Activated CD4-positive, alpha-beta T cell treated with anti-CD3 and anti-CD28 coated beads, Interleukin-2, amount 50 U/mL, for 16 hours (primary cell): ENCODE data around the gene FAXC.
"Not testable (repeated sequence)": the region's sequence is repeated elsewhere in the genome, so short reads cannot be mapped to it uniquely, and the experiment has no call there.

Source experiments
- DNase-seq: peaks from one replicate; pipeline ENCODE4 v3.0.0-alpha.2; 2020

The FAXC gene

DNA sequence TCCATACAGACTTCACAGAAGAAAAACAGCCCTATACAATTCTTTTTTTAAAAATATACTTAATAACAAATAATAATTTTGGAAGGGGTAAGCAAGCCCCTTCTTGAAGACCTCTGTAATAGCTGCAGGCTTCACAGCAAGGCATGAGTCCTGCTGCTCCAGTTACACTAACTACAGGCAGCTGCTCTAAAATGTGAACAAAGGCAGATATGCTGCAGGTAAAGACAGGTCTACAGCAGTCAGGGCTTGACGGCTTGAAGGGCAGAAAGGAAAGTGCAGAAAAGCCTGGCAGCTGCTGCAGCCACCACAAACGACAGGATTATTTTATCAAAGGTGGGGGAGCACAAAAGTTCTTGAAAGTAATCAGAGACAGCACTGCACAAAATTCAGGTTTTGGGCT, 11.3 kb downstream of the FAXC start:
- DNase-seq = no peak

DNA sequence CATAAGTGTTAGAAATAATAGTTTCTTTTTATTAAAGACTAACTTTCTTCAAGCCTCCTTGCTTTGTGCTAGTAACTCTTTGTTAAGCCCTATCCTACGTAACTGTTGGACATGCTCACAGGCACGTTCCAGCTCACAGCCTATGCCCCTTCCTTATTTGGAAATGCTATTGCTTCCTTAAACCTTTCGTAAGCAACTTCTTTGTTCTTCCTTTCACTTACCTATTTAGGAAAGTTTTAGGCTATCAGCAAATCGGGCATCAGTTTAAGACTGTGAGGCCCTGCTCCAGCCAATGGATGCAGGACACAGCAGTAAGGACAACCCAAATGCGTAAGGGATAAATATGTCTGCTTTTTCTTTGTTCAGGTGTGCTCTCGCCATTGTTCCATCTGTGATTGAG, 14.2 kb downstream of the FAXC start:
- not testable (repeated sequence) for DNase-seq

DNA sequence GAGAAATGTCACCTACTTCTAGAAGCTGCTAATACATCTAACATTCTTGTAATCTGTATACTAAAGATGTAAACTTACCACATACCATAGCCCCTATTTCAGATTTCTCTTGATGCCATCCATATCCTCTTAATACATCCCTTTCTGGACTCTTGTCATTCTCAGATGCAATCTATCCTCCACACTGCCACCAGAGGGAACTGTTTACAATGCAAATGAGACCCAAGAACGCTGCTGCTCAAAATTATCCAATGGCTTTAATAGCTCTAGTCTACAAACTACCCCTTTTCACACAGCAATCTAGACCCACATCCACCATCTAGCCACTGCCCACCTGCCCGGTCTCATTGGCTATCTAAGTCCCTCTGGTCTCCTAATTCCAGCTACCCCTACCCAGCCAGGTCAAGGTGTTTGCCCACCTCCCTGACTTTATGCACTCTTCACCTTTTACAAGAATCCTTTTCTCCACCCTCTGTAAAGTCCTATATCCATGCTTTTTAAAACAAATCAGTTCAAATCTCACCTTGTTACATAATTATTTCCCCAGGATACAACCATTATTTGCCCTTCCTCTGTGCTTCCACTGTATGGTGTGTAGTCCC, 14.8 kb downstream of the FAXC start:
- peak; percentile 70 for DNase-seq

DNA sequence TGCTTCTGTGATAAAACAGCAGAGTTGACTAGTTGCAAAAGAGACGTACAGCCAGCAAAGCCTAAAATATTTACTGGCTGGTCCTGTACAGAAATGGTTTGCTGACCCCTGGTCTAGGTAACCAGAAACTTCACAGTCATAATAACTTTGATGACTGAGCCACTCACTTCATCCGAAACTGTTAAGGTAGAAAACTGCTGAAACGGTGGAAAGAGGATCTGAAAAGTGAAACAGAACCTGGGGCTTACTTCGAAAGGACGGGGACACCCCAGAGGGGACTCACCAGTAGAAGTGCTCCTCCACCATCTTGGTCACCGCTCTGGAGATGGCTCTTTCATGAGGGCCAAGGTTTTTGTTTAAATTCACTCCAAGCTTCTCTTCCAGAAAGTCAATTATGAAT, 16.4 kb downstream of the FAXC start:
- DNase-seq = peak; percentile 26

DNA sequence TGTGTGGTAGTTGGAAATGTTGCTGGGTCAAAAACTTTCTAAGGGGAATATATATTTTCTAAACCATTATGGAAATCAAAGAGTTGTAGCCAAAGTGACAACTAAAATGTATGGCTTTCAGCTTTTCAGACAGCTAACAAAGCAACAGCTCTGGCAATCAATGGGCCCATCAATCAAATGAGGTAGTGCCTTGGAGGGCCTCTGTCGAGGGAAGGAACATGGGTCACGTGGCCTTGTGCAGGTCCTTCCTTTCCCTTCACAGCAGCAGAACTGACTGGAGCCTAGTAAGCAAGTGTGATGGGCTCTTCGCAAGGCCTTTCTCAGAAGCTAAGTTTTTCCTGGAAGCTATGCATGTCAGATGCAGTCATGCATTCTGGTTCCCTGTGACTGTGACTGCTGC, 17.9 kb downstream of the FAXC start:
- no peak for DNase-seq

DNA sequence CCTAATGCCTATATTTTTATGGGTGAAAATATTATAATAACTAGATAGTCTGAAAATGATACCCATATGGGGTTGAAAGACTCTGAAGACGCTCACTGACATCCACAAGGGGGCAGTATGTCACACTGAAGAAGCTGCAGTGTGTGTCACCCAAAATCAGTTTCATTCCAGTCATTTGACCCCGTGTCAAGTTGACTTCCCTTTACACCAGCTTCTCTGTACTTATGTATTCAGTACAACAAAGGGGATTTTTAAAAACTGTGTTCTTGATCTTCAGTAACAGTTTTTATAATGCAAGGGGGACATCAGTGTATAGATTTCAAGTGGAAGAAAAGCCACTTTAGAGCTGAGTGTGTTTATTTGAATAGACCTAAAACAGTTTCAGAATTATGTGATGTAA, 19.3 kb downstream of the FAXC start:
- DNase-seq = peak; percentile 86

DNA sequence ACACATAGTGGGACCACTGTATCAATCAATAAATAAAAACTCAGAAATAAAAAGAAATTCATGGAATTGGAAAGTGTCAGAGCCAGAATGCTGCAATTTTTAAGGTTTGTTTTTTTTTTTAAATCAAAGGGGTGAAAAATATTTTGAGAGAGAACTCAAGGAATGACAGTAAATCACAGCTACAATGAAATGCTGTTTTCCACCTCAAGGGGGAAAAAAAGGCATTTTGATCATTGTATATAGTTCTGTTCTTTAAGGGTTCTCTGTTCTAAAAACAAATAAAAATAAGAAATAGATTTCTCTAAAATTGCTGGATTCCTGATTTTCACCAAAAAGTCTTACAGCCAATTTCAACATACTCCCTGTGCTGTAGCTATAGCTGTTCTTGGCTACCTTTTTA, 24.5 kb downstream of the FAXC start:
- DNase-seq = no peak

DNA sequence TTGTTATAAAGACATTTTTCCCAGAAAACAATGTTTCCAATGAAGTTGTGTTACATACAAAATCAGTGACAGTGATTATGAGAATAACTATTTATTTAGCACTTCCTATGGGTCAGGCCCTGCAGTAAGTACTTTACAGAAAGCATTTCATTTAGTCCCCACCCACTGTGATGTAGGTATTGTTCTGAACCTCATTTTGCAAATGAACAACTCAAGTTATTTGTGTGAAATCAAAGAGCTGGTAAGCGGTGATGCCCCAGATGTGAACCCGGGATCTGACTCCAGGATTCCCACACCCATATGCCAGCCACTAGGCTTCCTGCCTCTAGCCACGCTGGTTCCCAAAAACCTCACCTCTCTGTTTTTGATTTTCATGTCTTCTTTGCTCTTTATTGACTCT, 30.9 kb downstream of the FAXC start:
- DNase-seq = no peak

DNA sequence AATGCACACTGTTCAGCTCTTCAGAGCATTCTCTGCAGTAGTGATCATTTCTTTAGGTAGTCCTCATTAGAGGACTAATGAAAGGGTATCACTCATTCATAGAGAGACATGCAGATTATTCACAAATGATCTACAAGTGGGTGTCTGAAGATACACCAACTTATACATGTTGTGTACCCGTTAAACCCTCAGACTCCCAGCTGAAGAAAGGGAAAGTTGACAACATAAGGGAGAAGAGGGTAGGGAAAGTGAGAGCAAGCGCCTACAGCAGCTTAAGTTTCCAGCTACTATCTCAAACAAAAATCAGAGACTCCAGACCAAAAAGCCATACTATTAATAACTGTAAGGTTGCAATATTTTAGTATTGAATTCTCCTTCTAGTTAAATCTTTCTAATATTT, 37.1 kb downstream of the FAXC start:
- DNase-seq = no peak

DNA sequence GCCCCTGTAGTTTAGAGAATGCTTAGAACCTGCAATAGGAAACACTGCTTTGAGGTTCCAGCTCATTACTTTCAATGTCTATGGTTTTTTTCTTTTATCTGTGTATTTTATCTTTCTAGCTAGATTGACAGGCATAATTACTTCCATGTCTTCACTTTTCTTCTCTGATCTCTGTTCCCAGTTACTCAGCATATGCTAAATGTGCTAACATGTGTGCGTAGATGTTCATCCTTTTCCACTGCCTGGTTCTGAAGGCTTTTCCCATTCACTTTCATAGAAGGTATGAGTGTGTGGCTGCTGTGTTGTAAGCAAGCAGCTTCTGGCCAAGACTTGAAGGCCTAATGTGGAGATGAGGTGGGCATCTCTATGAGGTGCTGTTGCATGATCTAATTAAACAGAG, 38.9 kb downstream of the FAXC start:
- no peak for DNase-seq

DNA sequence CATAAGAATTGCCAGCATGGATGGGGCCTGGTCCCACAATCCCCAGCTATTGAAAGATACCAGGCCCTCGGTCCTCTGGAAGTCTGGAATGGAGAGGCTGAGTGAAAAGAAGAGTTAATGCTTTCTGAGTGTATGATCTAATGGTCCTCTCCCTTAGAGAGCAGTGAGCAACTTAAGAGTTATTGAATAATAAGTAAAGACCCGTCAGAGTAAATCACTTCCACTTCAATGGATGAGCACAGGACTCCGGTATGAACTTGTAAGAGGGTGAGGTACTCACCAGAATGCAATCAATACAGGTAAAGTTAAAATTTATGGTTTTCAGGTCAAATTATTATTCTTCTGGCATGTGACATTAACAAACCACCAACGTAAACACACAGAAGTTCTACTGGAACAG, 39.9 kb downstream of the FAXC start:
- DNase-seq = no peak

DNA sequence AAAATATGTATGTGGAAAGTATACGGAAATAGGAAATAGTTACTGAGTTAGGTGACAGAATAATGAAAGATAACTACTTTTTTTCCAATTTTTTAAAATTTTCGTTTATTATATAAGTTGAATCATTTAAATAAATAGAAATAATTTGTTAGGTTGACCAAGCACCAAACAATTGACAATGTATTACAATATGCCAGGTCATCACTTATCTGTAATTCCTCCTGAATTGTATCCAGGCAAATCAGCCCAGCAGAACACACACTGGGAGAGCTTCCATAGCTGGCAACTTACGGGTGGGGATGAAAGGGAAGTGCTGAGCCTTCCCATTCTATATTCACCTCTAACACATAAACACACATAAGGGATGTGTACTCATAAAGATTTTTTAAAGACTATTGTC, 40.7 kb downstream of the FAXC start:
- DNase-seq = no peak

DNA sequence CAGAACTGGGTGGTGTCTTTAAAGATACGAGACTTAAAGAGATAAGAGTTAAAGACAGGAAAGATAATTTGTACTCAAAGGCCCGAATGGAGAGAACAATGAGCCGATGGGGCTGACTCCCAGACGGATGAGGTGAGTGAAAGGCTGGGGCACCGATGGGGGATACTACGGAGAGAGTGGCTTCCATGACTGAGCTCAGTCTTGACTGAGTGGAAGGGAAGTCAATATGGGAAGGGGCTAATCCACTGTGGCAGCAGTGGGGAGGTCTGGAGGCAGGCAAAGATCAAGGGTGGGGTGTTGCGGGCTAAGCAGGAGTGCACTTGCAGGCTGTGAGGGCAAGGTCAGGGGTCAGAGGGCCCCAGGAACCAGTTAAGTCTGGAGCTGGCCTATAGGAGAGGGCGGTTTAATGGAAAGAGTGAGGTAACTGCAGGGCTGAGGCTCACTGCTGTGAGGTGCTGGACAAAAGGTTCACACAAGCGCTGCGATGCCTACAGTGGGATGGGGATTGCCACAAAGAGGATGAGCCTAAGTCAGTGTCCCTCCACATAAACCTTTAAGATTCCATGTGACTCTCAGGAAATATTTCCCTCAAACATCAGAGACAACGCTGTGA, 42.1 kb downstream of the FAXC start:
- DNase-seq = no peak

DNA sequence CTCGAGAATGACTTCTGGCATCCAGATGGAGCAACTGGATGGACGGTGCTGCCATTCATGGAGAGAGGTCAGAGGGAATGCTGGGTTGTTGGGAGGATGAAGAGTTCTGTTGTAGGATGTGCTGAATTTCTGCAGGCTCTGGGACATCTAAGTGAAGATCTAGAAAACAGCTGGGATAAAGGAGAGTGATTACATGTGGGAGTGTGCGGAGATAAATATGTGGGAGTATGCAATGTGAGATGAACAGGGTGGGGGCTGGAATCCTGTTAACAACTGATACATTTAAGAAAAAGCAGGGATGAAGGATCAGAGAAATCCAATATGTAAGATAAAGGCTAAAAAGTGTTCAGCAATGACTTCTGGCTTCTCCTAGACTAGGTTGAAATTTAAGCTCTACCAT, 43.1 kb downstream of the FAXC start:
- no peak for DNase-seq

DNA sequence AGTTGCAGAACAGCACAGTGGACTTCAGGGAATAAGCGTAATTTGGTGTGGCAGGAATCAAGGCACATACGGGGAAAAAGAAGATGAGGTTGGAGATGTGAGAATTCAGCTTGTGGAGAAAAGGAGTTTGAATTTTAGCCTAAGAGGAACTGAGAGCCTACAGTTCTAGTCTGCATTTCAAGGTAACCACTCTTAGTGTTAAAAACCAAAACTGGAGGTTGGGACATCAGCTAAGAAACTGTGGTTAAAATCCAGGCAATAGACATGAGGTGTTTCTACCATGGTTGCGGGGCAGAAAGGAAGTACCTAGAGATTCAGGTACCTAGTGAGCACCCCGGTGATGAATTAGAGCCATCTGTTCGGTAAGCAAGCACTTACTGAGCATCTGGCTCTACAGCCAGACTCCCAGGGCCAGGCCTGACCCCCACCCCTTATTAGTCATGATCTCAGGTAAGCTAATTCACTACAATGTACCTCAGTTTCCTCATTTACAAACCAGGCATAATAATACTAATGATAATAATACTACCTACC, 44.4 kb downstream of the FAXC start:
- DNase-seq = no peak

DNA sequence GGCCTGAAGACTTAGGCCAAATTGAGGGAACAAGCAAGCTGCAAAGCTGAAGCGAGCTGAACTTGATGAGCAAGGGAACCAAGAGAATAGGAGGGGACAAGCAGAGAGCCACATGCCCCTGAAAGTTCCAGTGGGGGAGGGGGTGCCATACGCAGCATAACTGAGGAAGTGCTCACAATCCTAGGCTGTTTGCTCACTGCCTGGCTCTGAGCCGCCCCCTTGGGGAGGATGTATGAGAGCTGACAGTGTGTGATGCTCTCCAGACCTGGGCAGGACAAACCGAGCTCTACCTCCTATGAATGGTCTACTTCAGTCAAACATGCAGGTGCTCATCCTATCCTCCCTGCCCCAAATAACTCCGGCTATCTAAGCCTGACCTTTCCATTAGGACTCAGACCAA, 52.1 kb downstream of the FAXC start:
- no peak for DNase-seq

DNA sequence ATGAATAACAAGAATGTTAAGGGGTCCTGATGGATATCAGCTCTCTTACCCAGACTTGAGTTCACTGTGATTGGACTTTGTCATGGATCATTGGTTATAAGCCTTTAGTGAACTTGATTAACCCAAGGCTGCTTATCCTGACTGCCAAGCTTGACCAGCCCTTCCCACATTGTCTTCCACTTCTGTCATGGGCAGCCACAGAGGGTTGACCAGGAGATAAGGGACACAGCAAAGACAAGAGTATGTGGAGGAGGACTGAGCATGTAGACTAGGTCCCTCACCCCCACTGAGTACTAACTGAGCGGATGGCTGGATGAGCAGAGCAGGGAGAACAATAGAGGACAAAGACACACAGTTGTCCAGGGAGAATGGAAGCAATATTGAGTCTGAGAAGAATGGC, 52.5 kb downstream of the FAXC start:
- no peak for DNase-seq

DNA sequence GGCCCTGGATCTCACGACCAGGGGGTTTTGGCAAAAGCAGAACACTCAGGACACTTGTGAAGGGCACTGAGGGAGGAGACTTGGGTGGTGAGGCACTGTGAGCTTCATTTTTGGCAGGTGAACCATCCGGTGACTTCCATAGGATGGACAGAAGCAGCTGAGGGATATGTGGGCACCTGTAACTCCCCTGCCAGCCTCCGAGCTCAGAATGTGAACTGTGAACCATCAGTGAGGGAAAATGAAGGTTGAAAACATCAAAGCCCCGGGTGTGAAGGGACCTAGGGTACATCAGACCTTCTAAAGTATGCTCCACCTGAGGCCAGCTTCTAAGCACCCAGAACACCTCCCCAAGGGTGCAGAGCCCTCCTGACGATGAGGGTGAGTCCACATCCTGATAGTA, 53.2 kb downstream of the FAXC start:
- no peak for DNase-seq

DNA sequence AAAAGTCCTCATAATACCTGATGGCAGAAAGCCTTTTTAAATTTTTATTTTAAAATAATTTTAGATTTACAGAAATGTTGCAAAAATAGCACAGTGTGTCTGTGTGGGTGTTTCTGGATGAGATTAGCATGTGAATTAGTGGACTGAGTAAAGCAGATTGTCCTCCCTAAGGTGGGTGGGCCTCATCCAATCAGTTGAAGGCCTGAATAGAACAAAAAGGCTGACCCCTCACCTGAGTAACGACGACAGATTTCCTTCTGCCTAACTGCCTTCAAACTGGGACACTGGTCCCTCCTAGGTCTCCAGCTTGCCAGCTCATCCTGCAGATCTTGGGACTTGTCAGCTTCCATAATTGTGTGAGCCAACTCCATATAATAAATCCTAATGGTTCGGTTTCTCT, 54.2 kb downstream of the FAXC start:
- no peak for DNase-seq

DNA sequence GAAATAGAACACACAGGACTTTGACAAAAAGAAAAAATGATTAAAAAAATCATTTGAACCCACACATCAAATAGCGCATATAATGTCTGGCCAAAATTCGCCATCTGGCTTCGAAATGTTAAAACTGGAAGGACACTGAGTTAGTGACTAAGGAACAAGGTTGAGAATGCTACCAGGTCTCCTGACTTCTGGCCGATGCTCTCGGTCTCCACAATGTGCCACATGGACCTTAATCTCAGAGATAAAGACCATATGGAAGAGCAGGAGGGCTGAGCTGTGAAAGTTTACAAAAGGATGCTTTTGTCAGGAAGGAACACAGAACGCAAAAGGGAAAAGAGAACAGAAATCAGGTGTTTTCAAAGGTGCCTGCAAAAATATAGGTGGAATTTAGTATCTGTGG, 54.7 kb downstream of the FAXC start:
- no peak for DNase-seq

DNA sequence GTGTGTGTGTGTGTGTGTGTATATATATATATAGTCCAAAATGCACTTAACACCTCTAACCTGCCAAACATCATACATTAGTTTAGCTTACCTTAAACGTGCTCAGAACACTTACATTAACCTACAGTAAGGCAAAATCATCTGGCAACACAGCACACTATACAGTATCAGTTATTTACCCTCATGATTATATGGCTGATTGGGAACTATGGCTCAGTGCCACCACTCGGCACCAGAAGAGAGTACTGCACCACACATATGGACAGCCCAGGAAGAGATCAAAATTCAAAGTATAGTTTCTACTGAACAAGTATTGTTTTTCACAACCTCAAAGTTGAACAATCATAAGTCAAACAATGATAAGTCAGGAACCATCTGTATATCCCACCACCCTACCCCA, 59.8 kb downstream of the FAXC start:
- no peak for DNase-seq

DNA sequence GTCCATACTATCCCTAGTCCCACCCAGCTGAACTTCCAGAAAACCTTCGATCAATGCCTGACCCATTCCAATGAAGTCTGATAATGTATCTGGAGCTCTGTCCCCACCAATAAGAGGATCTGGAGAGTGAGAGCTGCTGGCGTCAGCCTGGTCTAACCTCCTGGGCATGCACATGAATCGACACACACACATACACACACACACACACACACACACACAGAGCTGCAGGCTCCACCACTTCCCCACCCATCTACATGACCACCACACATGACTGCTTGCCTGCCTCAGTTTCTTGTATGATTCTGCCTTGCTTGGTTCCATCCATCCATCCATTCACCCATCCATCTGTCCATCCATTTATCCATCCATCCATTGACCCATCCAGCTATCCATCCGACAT, 60.8 kb downstream of the FAXC start:
- DNase-seq = no peak

DNA sequence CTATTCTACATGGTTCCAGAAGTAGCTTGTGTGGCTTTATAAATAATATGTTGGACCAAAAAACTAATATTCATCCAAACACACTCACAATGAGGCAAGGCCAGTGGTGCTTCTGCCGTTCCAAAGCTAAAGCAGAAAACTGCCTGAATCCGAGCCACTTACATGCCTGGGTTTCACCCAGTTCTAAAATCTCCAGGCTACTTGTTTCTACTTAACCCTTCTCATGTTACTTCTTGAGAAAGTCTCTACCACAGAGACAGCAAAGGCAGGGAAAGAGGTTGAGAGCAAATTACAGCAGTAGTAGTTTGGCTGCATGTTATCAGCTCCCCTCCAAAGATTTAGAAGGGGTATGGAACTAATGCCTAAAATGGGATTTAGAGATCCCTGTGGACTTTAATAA, 62.0 kb downstream of the FAXC start:
- DNase-seq = no peak

DNA sequence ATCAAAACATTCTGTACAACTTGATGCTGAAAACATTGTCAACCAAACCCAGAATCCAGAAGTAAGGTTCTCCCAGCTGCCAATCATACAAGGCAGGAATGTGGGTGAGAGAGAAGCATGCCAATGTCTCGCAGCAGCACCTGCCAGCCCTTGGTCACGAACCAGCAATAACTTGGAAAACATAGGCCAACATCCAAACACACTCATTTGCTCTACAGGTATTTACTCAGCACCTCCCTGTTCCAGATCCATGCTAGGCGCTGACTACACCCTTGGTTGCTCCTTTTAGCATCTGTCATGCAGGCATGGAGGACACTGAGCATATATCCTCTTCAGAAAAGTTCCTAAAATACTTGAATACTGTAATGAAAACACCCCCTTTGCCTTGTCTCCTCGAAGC, 63.6 kb downstream of the FAXC start:
- DNase-seq = no peak

DNA sequence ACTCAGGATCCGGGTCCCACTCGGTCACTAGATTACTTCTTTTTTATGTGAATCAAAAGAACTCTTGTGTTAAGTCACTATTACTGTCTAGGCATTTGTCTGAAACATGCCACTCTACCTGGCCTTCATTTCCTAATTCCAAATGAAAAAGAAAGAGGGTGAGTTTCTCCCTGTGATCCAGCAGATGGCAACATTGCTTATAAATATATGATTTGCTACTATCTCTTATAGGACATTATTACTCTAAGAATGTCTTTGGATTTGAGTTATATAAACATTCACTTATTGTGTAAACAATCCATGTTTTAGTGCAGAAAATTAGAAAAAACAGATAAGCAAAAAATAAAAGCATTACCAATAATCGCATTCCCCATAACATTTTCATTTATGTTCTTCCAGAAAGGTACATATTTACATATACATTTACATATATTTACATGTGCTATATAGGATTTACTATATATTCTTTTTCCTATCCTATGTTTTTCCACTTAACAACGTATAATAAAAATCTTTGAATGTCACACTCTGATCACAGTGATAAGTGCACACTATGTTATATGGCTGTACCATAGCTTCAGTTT, 66.9 kb downstream of the FAXC start:
- DNase-seq = peak; percentile 1
